Hepatocyte (in vitro differentiated cells): Measurements from ENCODE around the gene PACSIN2. TPM values are rescaled to one million over a fixed set of nuclear protein-coding genes. Genes with fewer than 3 reads are reported as not detected.

Experiments
- DNase-seq: peaks from one replicate; pipeline ENCODE4 v3.0.0-alpha.2; 2016; ENCODE audit warnings: low spot score
- H2AFZ ChIP-seq: fragments of 200-600 bp; sonication (generic); 2 replicates; pipeline ENCODE4 v1.6.0; 2016; ENCODE audit warnings: antibody characterized with exemption, mild to moderate bottlenecking
- H3K27ac ChIP-seq: fragments of 200-600 bp; sonication (generic); 2 replicates; pipeline ENCODE4 v1.5.1; 2016; ENCODE audit warnings: mild to moderate bottlenecking
- H3K27me3 ChIP-seq: fragments of 200-600 bp; sonication (generic); 2 replicates; pipeline ENCODE4 v1.6.1; 2016
- H3K36me3 ChIP-seq: fragments of 200-600 bp; sonication (generic); replicated peaks from 2 replicates; pipeline ENCODE4 v1.5.1; 2016; ENCODE audit warnings: low read depth; ENCODE audit not compliant: insufficient read depth
- H3K4me1 ChIP-seq: fragments of 200-600 bp; sonication (generic); 2 replicates; pipeline ENCODE4 v1.5.1; 2016; ENCODE audit warnings: mild to moderate bottlenecking, moderate library complexity; ENCODE audit not compliant: insufficient read depth
- H3K4me2 ChIP-seq: fragments of 200-600 bp; sonication (generic); 2 replicates; pipeline ENCODE4 v1.6.0; 2016
- H3K4me3 ChIP-seq: fragments of 200-600 bp; sonication (generic); 2 replicates; pipeline ENCODE4 v1.5.1; 2016; ENCODE audit warnings: mild to moderate bottlenecking
- H3K79me2 ChIP-seq: fragments of 200-600 bp; sonication (generic); 2 replicates; pipeline ENCODE4 v1.6.0; 2017; ENCODE audit warnings: mild to moderate bottlenecking
- H3K9me2 ChIP-seq: fragments of 200-600 bp; sonication (generic); replicated peaks from 2 replicates; pipeline ENCODE4 v1.6.0; 2017; ENCODE audit warnings: mild to moderate bottlenecking; ENCODE audit not compliant: insufficient read depth
- H3K9me3 ChIP-seq: fragments of 200-600 bp; sonication (generic); 2 replicates; pipeline ENCODE4 v1.5.1; 2016; ENCODE audit warnings: low read depth, mild to moderate bottlenecking
- H4K20me1 ChIP-seq: fragments of 200-600 bp; sonication (generic); 2 replicates; pipeline ENCODE4 v1.6.0; 2016; ENCODE audit warnings: mild to moderate bottlenecking; ENCODE audit not compliant: insufficient read depth, poor library complexity, severe bottlenecking
- EZH2 ChIP-seq: fragments of 200-600 bp; sonication (generic); IDR thresholded peaks from 2 replicates; pipeline ENCODE4 v1.6.1; 2016; ENCODE audit warnings: antibody characterized with exemption, mild to moderate bottlenecking, borderline replicate concordance
- EZH2phosphoT487 ChIP-seq: fragments of 200-600 bp; sonication (generic); IDR thresholded peaks from one replicate; pipeline ENCODE4 v1.6.1; 2018; ENCODE audit warnings: antibody characterized with exemption, mild to moderate bottlenecking, low read depth, moderate library complexity; ENCODE audit not compliant: unreplicated experiment, severe bottlenecking
- WGBS: methylation state at CpG from one replicate; pipeline ENCODE4 v1.1.6; 2016; ENCODE audit warnings: low lambda C conversion rate; ENCODE audit errors: missing lambda C conversion rate; 5-methylcytosine and 5-hydroxymethylcytosine counted together
- polyA plus RNA-seq: library from polyadenylated mRNA; unstranded; fragments of >200 nt; fragmentation: Nextera tagmentation; extraction: Ambion mirVana; gene quantifications from 2 replicates; pipeline ENCODE4 v1.2.1, GENCODE V29; 2016
- total RNA-seq: library from RNA; depleted of rRNA; stranded (reverse); fragments of >200 nt; gene quantifications from 2 replicates; pipeline ENCODE4 v1.2.3, GENCODE V29; 2014
- TF ChIP-seq, protein P1 (sequence below): fragments of 200-600 bp; sonication (generic); IDR thresholded peaks from 2 replicates; pipeline ENCODE4 v1.5.1; 2016; ENCODE audit warnings: antibody characterized with exemption, mild to moderate bottlenecking; ENCODE audit not compliant: poor library complexity

The PACSIN2 gene
- total and polyA plus RNA-seq, 2 experiments from 2014 or later, result 77.7 to 86.3 TPM

DNA sequence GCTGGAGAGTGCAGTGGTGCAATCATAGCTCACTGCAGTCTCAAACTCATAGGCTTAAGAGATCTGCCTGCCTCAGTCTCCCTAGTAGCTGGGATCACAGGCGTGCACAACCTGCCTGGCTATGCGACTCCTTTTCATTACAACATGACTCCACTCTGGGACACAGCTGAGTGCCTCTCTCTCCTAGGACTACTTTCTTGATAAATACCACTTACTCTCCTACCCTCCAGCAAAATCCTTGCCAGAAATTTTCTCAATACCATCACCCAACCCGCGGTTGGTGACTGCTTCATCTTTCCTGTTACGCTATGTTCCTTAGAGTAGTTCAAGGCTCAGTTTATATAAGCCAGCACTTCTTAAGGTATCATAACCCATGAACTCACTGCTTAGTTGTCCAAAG is 184.8 kb downstream of the PACSIN2 start:
- Histone ChIP-seq H3K27ac (no peak overlapping the region), H4K20me1 (no peaks in the 10 kb centered on the region), H3K4me1 (no peaks in the 10 kb centered on the region), H3K9me3 (no peaks in the 10 kb centered on the region), H3K27me3 (no peaks in the 10 kb centered on the region), H3K9me2 (no peaks in the 10 kb centered on the region), H3K4me2 (no peak overlapping the region), H3K79me2 (no peaks in the 10 kb centered on the region), H3K4me3 (no peak overlapping the region), H2AFZ (no peak overlapping the region), H3K36me3 (no peaks in the 10 kb centered on the region)
- DNase-seq, result no peak
- WGBS, result 95% methylated on average over 5 of the region's 5 CpGs
- no peak for TF ChIP-seq EZH2
- TF ChIP-seq, protein P1, sequence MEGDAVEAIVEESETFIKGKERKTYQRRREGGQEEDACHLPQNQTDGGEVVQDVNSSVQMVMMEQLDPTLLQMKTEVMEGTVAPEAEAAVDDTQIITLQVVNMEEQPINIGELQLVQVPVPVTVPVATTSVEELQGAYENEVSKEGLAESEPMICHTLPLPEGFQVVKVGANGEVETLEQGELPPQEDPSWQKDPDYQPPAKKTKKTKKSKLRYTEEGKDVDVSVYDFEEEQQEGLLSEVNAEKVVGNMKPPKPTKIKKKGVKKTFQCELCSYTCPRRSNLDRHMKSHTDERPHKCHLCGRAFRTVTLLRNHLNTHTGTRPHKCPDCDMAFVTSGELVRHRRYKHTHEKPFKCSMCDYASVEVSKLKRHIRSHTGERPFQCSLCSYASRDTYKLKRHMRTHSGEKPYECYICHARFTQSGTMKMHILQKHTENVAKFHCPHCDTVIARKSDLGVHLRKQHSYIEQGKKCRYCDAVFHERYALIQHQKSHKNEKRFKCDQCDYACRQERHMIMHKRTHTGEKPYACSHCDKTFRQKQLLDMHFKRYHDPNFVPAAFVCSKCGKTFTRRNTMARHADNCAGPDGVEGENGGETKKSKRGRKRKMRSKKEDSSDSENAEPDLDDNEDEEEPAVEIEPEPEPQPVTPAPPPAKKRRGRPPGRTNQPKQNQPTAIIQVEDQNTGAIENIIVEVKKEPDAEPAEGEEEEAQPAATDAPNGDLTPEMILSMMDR, result no peak

DNA sequence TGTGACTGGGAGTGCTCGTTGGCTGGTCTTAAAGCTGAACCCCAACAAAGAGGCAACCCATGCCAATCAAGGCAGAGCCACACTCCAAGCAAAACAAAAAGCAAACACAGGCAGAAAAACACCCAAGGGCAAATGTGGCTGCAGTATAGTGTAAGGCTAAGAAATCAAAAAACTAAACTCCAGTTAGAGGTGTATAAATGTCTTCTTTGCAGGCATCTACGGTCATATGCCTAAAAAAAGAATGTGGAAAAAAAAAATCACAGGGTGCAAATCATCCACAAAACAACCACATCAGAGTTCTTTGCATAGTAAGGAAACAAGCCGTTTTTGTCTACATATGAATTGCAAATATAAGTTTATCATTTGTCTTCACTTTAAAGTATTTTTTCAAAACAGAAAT is 185.6 kb downstream of the PACSIN2 start:
- Histone ChIP-seq H4K20me1 (no peaks in the 10 kb centered on the region), H3K27ac (no peak overlapping the region), H3K36me3 (no peaks in the 10 kb centered on the region), H3K9me2 (no peaks in the 10 kb centered on the region), H3K4me2 (no peak overlapping the region), H3K27me3 (no peaks in the 10 kb centered on the region), H3K9me3 (no peaks in the 10 kb centered on the region), H3K79me2 (no peaks in the 10 kb centered on the region), H3K4me3 (no peak overlapping the region), H3K4me1 (no peaks in the 10 kb centered on the region), H2AFZ (no peak overlapping the region)
- 92% methylated on average over 3 of the region's 3 CpGs for whole genome bisulfite sequencing
- TF ChIP-seq EZH2 (no peak), EZH2phosphoT487 (no peak)
- TF ChIP-seq, protein P1, result no peak
- no peak for DNase-seq

DNA sequence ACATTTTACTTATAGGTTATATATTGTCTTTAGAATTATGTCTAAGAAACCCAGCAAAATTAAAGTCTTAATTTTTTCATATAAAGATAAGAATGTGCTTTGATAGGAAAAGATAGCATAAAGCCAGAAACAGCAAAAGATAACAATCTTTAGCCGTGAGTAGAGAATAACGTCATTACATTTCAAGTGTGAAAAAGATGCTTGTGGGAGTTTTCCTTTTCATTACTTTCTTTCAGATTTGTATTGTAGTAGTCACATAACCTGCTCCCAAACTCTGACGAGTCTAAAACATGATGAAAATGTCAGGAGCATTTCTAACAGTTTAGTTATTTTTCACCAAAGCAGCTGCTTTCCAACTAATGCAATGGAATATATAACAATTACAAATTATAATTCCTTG is 189.2 kb downstream of the PACSIN2 start:
- H4K20me1 ChIP-seq, result no peaks in the 10 kb centered on the region
- no peak overlapping the region for H3K4me2 ChIP-seq
- 78% methylated on average over 3 of the region's 3 CpGs for WGBS
- no peaks in the 10 kb centered on the region for H3K27me3 ChIP-seq
- no peaks in the 10 kb centered on the region for H3K9me2 ChIP-seq
- TF ChIP-seq EZH2phosphoT487, result no peak
- TF ChIP-seq EZH2, result no peak
- TF ChIP-seq, protein P1, result no peak
- H2AFZ ChIP-seq, result no peak overlapping the region
- no peaks in the 10 kb centered on the region for H3K4me1 ChIP-seq
- DNase-seq, result no peak
- H3K4me3 ChIP-seq, result no peak overlapping the region
- H3K36me3 ChIP-seq, result no peaks in the 10 kb centered on the region
- H3K27ac ChIP-seq, result no peak overlapping the region
- no peaks in the 10 kb centered on the region for H3K9me3 ChIP-seq
- H3K79me2 ChIP-seq, result no peaks in the 10 kb centered on the region

DNA sequence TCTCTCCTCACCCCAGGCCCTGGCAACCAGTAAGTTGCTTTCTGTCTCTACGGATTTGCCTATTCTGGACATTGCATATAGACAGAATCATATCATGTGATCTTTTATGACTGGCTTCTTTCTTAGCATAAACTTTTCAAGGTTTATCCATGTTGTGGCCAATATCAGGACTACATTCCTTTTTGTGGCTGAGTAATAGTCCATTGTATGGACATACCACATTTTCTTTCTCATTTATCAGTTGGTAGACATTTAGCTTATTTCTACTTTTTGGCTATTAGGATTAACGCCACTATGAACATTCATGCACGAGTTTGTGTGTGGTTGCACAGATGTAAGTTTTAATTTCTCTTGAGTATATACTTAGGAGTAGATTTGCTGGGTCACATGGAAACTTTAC is 193.6 kb downstream of the PACSIN2 start:
- Histone ChIP-seq H3K36me3 (no peaks in the 10 kb centered on the region), H3K27me3 (no peaks in the 10 kb centered on the region)
- TF ChIP-seq EZH2 (no peak), EZH2phosphoT487 (no peak)
- TF ChIP-seq, protein P1, result no peak

More for the DNA sequence above, 193.6 kb downstream of the PACSIN2 start:
- no peaks in the 10 kb centered on the region for H4K20me1 ChIP-seq
- H3K9me2 ChIP-seq, result no peaks in the 10 kb centered on the region
- no peaks in the 10 kb centered on the region for H3K9me3 ChIP-seq
- H2AFZ ChIP-seq, result no peak overlapping the region
- no peak for DNase-seq
- no peaks in the 10 kb centered on the region for H3K79me2 ChIP-seq
- no peak overlapping the region for H3K4me2 ChIP-seq
- WGBS, result 98% methylated on average over 3 of the region's 3 CpGs
- no peak overlapping the region for H3K4me3 ChIP-seq
- H3K27ac ChIP-seq, result no peak overlapping the region
- no peaks in the 10 kb centered on the region for H3K4me1 ChIP-seq
